ENCODE measurements around the gene APOL6. TPM values are rescaled to one million over a fixed set of nuclear protein-coding genes. Genes with fewer than 3 reads are reported as not detected.

APOL6 gene
- total and polyA plus RNA-seq, 2 donors (not counting 3 experiments of a cell fraction or from before 2014, with no cell fraction given): 0.33 to 3.0 TPM

DNA sequence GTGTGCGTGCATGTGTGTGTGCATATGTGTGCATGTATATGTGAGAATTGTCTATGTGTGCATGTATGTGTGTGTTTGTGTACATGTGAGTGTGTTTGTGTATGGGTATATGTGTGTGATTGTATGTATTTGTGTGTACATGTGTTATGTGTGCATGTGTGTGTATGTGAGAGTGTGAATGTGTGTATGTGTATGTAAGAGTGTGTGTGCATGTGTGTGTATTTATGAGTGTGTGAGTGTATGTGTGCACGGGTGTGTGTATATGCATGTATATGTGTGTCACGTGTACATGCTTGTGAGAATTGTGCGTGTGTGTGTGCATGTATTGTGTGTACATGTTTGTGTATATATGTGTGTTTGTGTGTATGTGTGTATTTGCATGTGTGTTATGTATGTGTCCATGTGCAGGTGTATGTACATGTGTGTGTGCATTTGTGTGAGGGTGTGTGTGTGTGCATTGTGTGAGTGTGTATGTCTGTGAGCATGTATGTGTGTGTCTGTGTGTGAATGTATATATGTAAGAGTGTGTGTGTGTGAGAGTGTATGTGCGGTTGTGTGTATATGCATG, 47.1 kb upstream of the APOL6 start:
- Histone ChIP-seq H3K9ac (replicated peaks; ENCODE audit: extremely low read depth, insufficient read depth, low read length) (no peak overlapping the region), H3K27me3 (ENCODE audit: control insufficient read depth in 2 of 2, insufficient read depth in 2 of 2, low read length in 2 of 2) (peaks cover 0 to 8% of the 10 kb centered on the region in 2 experiments), H3K79me2 (ENCODE audit: control insufficient read depth, insufficient read depth, low read length) (no peaks in the 10 kb centered on the region), H3K4me2 (ENCODE audit: insufficient read depth, low read length) (no peak overlapping the region), H3K4me3 (replicated peaks in 1 of 3; ENCODE audit: insufficient read depth in 1 of 3, low read depth in 1 of 3, low read length in 3 of 3) (no peak overlapping the region), H4K20me1 (replicated peaks; ENCODE audit: control insufficient read depth, extremely low read depth, insufficient read depth, low read length) (no peaks in the 10 kb centered on the region), H3K9me1 (replicated peaks; ENCODE audit: control insufficient read depth, extremely low read depth, insufficient read depth, low read length) (no peaks in the 10 kb centered on the region), H3K9me3 (replicated peaks; ENCODE audit: control insufficient read depth, insufficient read depth, low read length) (no peaks in the 10 kb centered on the region), H3K4me1 (ENCODE audit: control insufficient read depth, extremely low read depth, insufficient read depth, low read length) (no peaks in the 10 kb centered on the region), H2AFZ (ENCODE audit: low read depth, low read length) (no peak overlapping the region), H3K36me3 (ENCODE audit: control insufficient read depth in 2 of 2, extremely low read depth in 1 of 2, insufficient read depth in 2 of 2, low read length in 2 of 2) (no peaks in the 10 kb centered on the region), H3K27ac (ENCODE audit: insufficient read depth, low read depth, low read length) (no peak overlapping the region)
- FAIRE-seq (no peak), DNase-seq (ENCODE audit: low read depth, low spot score) (no peak)
- POLR2A ChIA-PET: no interaction called here
- intact Hi-C loops (cut with micrococcal nuclease) (no loop called here), dilution Hi-C loops (cut with MboI; ENCODE audit: extremely low pct_ligation_motif_present, low sequenced_read_pairs) (no loop called here)
- BruUV-seq (replicated peaks): no TSS peak
- TF ChIP-seq, protein P1, sequence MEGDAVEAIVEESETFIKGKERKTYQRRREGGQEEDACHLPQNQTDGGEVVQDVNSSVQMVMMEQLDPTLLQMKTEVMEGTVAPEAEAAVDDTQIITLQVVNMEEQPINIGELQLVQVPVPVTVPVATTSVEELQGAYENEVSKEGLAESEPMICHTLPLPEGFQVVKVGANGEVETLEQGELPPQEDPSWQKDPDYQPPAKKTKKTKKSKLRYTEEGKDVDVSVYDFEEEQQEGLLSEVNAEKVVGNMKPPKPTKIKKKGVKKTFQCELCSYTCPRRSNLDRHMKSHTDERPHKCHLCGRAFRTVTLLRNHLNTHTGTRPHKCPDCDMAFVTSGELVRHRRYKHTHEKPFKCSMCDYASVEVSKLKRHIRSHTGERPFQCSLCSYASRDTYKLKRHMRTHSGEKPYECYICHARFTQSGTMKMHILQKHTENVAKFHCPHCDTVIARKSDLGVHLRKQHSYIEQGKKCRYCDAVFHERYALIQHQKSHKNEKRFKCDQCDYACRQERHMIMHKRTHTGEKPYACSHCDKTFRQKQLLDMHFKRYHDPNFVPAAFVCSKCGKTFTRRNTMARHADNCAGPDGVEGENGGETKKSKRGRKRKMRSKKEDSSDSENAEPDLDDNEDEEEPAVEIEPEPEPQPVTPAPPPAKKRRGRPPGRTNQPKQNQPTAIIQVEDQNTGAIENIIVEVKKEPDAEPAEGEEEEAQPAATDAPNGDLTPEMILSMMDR (IDR thresholded peaks at IDR 0.05; ENCODE audit: extremely low read depth in 1 of 2, insufficient read depth in 1 of 2, low read depth in 1 of 2, low read length in 2 of 2): no peak
- TF ChIP-seq POLR2AphosphoS5 (IDR thresholded peaks at IDR 0.05; ENCODE audit: insufficient read depth, low read depth, low read length) (no peak), JUN (IDR thresholded peaks at IDR 0.05; ENCODE audit: borderline replicate concordance, insufficient read depth, insufficient read length, low read depth) (no peak), MYC (IDR thresholded peaks at IDR 0.05; ENCODE audit: low read depth, low read length) (no peak), EZH2 (IDR thresholded peaks at IDR 0.05; ENCODE audit: borderline replicate concordance, low read depth, low read length, severe bottlenecking) (no peak), POLR2A (IDR thresholded peaks at IDR 0.05; ENCODE audit: low read depth, low read length) (no peak), GATA2 (IDR thresholded peaks at IDR 0.05; ENCODE audit: insufficient read depth, insufficient read length, low read depth, low read length) (no peak), FOS (IDR thresholded peaks at IDR 0.05; ENCODE audit: borderline replicate concordance, insufficient read depth, low read length) (no peak)
- TF ChIP-seq, protein P2, sequence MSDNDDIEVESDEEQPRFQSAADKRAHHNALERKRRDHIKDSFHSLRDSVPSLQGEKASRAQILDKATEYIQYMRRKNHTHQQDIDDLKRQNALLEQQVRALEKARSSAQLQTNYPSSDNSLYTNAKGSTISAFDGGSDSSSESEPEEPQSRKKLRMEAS (IDR thresholded peaks at IDR 0.05; ENCODE audit: insufficient read depth, insufficient read length): no peak
- CTCF ChIA-PET: no interaction called here
